GM19467 (cell line): Measurements from ENCODE around the gene RTN4RL1.
"Not testable (repeated sequence)": the region's sequence is repeated elsewhere in the genome, so short reads cannot be mapped to it uniquely, and the experiment has no call there.

Source experiments
- ATAC-seq: cut with Tn5 transposase; IDR thresholded peaks from one replicate; pipeline ENCODE4 v1.9.1; 2021; ENCODE audit warnings: mild to moderate bottlenecking, moderate library complexity; ENCODE audit not compliant: unreplicated experiment

RTN4RL1 gene

DNA sequence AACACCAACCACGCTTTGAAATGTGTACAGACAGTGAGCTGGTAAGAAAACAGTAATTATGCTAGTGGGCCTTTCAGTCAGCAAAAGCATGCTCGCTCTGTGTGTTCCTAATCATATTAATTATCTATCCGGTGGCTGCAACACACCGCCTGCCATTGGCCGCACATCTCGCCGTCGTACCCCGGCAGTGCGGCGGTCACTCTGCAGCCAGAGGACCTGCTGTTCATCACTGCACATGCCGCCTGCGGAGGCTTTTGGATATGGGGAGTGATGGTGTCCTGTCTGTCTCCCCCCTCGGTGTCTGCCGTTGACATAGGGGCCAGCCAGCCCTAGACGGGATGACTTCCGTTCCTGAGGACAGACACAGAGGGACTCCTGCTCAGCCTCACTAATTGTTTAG, 126.8 kb downstream of the RTN4RL1 start:
- no peak for ATAC-seq

DNA sequence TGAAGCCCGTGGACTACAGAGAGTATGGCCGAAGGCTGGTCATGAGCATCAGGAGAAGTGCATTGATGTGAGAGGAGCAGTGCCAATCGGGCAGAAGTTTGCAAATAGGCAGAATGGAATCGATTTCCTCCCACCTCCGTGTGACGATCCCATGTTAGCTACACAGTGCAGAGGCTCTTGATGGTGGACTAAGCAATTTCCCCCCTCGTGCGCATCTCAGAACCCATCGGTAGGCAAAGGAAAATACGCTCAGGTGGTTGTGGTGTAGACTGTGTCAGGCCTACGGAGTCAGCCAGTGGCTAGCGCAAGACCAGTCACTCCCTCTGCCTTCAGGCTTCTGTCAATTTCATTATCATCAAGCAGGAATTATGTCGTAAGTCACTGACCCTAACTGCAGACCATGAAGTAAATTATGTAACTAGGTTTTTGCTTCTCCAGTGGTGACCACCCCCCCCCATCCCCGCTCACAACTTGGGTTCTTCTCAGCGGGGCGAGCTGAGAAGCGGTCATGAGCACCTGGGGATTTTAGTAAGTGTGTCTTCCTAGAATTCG, 128.0 kb downstream of the RTN4RL1 start:
- ATAC-seq: no peak

DNA sequence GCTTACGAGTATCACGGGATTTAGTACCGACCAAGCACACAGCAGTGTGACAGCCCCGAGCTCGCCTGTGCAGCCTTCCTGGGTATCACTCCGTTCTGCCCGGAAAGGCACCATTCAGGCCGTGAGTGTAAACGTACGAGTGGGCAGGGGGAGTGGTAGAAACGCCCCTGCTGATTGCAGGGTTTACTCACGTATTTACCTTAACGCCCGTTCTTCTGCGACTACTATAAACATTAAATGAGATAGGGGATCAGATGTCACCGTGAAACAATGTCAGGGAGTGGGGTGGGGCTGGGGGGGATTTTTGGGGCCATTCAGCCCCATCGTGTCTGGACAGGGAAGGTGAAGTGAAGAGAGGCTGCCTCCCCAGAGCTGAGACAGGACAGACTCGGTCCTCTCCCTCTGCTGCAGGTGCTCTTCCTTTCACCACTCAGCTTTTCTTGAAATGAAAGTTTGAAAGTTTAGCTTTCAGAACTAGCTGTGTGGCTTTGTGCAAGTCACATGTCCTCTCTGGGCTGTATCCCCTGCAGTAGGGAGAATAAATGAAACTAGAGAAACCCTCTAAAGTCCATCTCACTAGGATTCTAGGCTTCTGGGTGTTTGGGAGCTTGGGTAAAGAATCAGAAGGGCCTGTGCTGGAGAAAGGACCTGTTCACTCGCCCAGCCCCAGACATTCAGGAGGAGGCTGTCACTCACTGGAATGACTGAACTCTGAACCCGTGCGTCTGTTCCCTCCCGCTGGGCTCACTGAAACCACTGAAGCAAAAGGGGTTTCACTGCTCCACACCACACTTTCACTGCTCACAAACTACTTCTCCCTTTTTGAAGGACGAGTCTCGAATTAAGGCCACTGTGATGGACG, 128.7 kb downstream of the RTN4RL1 start:
- no peak for ATAC-seq

GRCh38 chr17:1895479-1895878, 129.7 kb downstream of the RTN4RL1 start:
- not testable (repeated sequence) for ATAC-seq

DNA sequence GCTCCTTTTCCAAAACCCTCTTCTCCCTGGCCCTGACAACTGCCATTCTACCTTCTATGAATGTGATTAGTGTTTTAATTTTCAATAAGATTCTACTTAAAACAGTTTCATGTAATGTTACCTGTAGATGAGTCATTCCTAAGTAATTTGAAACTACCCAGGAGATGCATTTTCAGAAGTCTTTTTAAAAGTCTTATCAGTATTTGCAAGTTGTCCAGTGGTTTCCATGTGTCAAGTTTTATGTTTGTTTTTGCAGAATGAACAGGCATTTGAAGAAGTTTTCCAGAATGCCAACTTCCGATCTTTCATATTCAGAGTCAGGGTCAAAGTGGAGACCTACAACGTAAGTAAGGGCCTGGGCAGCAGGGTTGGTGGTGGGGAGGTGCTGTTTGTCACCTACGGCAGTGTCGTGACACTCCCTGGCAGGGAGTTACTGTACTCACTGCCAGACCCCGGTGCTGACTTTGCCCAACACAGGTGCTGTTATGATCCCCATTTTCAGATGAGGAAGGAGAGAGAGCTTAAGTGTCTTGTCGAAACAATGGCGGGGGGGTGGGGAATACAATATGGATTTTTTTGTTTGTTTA, 130.3 kb downstream of the RTN4RL1 start:
- ATAC-seq: no peak

DNA sequence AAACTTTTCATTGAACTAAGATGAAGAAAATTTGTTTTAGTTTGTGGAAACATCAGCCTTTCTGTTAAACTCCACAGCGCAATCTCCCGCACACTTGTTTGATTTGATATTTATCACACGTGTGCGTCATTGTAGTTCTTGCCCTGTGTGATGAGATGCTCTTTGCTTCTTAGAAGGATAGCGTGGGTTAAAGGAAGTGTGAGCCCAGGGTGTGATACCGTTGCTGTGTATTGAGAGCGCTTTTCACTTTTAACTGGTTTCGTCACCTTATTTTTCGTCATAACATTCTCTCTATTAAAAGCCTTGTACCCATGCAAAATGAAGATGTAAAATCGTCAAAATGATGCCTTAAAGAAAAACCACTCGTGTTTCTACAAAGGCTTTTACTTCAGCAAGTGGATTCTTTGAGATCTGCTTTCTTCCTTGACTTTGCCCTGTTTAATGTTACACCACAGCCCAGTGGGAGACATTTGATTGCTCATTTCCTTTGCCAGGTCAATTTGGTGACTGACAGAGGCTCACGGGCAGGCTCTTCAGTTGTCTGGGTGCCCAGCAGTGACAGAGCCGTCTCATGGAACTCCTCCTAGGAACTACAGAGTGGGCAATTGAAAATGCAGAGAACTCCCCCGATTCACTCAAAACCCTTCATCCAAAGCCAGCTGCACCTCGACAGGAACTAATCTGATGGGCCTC, 134.2 kb downstream of the RTN4RL1 start:
- ATAC-seq: no peak

DNA sequence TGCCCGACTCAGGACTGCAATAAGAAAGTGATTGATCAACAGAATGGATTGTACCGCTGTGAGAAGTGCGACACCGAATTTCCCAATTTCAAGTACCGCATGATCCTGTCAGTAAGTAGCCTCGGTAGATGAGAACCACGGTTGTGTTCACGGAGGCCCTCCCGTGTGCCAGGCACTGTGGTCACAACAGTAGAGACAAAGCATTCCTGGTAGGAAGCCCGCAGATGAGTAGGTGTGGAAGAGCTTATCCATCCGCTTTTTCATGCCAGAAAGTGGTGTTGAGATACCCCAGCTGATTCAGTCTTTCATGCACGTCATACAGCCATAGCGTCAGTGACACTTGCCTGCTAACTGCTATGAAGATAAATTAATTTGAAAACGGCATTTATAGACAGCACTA, 136.4 kb downstream of the RTN4RL1 start:
- ATAC-seq: no peak
